Fibroblast of skin of back (primary cell): ENCODE data around the gene MCTP2.
"Not testable (repeated sequence)": the region's sequence is repeated elsewhere in the genome, so short reads cannot be mapped to it uniquely, and the experiment has no call there.

ENCODE experiments used
- DNase-seq: peaks from one replicate; pipeline ENCODE4 v3.0.0-alpha.2; 2013

MCTP2 gene

DNA sequence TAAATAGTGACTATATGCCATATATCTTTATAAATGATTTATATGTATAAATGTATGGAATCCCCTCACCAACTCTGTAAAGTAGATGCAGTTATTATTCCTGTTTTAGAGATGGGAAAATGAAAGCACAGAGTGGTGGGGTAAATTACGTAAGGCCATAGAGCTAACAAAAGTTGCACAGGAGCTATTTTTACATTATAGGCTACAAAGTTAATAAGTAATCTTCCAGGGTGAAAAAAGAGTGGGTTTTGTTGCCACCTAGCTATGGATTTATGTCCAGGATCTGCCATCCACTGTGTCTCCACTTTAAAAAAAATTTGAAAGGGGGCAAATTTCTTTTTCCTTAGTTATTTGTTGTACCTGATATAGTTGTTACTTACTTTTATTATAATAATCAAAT, 235.7 kb downstream of the MCTP2 start:
- no peak for DNase-seq

DNA sequence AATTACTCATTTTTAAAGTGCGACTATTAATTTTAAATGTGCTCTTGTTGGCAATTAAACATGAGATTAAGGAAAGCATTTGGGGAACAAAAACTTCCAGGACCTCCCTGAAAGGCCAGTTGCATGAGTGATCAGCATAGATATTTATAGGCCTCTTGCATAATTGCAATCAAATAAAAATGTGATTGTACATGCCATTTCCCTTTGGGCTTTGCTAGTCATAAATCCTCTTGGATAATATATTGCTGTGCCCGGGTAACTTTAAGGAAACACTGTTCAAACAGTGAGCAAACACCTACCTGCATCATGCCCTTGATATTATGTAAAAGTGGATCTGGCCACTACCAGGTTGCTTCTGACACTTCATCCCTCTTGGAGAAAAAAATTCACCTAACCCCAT, 239.1 kb downstream of the MCTP2 start:
- DNase-seq: no peak

DNA sequence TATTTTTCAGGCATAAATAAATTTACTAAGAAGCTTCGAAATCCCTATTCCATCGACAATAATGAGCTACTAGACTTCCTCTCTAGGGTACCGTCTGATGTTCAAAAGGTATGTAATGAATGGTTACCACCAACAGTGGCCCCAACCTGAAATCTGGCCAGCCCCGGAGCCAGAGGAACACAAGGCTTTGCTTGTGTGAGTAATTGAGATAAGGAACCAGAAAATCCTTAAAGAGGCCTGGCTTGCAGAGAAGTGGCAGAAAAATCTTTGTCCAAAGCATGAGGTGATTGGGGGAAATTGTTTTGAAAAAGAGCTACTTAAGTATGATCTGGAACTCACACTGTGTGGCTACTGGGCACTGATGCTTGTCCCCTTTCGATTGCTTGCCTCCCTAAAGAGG, 245.3 kb downstream of the MCTP2 start:
- DNase-seq: no peak

DNA sequence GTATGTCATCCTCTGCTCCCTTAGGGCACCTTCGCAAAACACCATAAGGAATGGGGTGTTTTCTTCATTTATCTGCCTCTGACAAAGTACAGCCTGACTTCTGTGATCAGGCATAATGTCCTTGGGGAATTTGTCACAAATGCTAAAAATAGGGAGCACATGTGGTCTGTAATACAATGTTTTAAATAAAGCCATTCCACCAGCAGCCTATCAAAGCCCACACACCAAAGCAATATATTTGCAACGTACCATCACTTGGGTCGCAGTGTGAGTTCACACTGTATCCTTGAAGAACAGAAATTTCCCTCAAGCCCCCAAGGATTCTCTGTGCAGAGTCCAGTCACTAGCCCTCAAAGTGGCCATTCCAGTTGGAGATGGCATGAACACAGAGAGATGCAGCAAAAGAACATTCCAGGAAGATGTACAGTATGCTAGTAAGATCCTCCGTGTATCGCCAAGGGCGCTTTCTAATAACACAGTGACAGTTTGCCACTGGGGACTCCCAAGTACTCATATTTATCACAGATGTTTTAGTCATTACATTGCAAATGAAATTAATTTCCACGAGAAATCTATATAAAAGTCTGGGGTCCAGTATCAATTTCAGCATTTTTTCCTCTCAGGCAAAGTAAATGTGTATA, 246.7 kb downstream of the MCTP2 start:
- no peak for DNase-seq

DNA sequence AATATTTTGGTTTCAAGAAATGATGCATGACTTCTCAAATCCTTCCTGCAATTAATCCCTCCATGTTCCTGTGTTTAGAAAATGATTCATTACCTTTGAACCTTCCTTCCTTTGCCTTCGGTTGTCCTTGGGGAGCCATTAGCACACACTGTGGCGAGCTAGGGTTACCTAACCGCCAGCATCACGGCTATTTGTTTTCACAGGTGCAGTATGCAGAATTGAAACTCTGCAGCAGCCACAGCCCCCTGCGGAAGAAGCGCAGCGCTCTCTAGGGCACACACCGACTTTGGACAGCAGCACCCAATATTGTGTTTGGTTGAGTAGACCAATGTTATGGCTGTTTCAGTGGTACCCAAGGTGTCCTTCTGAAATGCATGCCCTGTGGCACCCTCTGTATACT, 247.4 kb downstream of the MCTP2 start:
- DNase-seq: no peak

DNA sequence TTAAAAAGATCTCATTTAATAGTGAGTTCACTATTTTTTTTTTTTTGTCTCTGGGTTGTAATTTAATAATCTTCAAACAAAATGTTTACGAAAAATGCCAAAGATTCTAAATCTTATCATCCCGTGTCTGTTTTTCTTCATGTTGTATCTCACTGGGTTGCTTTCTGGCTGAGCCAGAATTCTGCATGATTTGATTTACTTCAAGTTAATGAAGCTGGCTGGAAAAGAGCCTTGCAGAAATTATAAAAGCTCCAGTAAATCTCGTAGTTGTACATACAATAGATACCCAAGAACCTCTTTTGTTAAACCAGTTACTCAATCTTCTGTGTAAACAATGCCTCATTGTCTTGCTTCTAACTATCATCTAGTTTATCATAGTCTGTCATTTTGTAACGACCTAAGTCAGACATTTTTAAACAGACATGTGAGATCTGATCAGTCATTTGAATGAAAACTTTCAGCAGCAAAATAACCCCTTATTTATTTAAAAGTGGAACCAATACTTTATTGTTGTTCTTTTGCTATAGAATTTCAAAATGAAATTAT, 249.0 kb downstream of the MCTP2 start:
- no peak for DNase-seq

DNA sequence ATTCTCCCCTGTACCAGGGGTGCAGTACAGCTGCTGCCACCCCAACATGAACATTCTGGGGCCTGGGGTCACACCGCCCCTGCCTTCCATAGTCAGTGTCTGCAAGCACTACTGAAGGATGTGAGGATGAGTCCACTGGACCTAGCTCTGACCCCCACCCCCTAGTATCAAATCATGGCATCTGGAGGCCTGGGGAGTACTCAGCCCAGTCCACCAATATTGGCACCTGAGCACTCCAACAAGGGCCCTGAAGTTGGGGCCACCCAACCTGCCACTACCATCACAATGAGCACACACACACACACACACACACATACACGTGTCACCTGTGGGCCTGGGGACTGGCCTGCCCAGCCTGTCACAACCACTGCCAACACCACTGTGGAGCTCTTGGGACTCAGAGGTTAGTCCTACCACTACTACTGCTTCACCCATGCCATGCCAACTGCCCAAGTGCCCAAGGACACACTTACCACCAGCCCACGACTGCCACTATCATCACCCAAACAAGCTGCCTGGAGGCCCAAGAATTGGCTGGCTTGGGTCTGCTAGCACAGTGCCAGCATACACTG, 253.9 kb downstream of the MCTP2 start:
- no peak for DNase-seq

DNA sequence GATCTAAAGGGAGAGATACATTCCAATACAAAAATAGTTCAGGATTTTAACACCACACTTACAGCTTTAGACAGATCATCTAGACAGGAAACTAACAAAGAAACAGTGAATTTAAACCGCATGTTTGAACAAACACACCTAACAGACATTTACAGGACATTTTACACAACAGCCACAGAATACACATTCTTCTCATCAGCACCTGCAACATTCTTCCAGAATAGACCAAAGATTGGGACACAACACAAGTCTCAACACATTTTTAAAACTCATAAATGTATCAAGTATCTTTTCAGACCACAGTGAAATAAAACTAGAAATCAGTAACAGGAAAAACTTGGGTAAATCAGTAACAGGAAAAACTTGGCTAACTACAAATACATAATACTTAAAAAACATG, 256.3 kb downstream of the MCTP2 start:
- no peak for DNase-seq

DNA sequence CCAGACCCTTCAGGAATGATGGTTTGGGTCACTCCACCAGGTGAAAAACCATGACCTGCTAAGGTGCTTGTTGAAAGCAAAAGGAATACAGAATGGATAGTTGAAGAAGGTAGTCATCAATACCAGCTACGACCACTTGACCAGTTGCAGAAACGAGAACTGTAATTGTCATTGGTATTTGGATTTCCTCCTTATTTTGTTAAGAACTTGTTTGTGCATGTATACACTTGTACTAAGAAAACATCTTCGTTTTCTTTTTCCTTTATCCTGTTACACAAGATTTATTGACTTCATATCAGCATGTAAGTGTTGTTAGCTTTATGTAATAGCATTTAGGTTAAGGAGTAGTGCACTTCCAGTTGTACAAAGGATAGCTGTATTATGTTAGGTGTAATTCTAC, 261.8 kb downstream of the MCTP2 start:
- no peak for DNase-seq

DNA sequence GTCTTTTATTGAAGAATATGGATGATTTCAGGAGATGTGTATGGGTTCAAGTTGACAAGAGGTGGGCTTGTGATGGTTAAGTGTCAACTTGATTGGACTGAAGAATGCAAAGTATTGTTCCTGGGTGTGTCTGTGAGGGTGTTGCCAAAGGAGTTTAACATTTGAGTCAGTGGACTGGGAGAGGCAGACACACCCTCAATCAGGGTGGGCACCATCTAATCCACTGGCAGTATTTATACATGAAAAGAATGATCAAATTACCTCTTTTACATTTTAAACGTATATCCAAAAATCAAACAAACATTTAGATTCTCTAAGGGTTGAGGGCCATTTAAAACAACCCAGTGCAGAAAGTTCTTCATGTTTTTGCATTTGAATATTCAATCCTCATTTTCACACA, 262.2 kb downstream of the MCTP2 start:
- not testable (repeated sequence) for DNase-seq

DNA sequence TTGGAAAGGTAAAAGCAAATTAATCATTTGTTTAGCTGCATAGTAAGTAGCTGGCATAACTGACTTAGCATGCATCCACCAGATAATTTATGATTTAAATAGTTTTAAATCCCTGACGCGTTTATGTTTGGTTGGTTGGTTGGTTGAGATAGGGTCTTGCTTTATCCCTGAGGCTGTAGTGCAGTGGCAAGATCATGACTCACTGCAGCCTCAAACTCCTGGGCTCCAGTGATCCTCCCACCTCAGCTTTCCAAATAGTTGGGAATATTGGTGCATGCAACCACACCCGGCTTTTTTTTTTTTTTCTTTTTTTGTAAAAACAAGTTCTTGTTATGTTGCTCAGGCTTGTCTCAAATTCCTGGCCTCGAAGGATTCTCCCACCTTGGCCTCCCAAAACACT, 263.4 kb downstream of the MCTP2 start:
- no peak for DNase-seq

DNA sequence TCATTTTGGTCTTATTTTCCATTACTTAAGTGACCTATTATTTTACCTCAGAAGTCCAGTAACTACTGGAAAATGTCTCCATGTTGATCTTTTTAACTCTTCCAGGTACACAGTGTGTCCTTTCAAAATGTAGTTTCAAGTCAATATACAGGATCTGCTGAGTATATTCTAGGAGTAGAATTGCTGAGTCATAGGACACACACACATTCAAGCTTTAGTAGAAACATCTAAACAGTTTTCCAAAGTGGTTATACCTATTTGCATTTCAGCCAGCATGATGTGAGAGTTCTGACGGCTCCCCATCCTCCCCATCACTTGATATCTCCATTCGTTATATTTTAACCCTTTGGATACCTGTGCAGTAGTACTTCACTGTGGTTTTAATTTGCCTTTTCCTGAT, 271.9 kb downstream of the MCTP2 start:
- no peak for DNase-seq

DNA sequence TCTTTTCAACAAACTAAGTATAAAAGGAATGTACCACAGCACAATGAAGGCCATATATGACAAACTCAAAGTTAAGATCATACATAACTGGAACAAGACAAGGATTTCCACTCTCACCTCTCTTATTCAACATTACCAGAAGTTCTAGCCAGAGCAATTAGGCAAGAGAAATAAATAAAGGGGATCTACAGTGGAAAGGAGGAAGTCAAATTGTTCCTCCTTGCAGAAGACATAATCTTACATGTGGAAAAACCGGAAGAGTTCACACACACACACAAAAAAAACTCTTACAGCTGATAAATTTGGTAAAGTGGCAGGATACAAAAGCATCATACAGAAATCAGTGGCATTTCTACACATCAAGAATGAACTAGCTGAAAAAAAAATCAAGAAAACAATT, 277.9 kb downstream of the MCTP2 start:
- DNase-seq: no peak

DNA sequence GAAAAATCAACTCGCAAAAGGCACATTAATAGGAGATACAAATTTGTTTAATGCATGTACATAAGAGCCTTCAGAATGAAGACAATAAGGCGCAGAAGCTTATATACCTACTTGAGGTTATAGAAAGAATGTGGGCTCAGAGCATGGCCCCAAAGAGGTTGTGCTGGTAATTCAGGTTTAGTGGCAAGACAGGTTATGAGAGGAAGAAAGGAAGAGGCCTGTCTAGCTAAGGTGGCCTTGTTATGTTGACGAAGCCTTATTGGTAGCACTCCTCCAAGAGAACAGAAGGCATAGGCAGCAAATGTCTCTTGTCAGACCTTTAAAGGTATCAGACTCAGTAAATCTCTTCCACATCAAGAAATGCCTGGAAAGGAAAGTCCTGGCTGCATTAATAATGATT, 290.8 kb downstream of the MCTP2 start:
- no peak for DNase-seq

DNA sequence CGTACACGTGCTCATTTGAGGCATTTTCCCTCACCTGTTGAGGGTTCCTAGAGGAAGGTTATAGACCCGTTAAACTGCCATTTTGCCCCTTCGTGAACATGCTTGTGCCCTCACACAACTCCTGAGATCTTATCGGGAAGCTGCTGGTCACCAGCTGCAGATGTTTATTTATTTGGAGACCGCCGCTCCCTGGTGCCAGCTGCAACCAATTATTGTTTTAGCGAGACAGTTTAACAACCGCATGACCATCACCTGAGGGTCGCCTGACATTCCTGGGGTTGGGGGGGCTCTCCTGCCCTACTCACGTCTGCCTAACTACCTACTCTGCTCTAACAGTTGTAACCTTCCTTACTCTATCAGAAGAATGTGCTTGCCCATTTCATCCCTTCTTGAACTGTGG, 292.5 kb downstream of the MCTP2 start:
- no peak for DNase-seq

DNA sequence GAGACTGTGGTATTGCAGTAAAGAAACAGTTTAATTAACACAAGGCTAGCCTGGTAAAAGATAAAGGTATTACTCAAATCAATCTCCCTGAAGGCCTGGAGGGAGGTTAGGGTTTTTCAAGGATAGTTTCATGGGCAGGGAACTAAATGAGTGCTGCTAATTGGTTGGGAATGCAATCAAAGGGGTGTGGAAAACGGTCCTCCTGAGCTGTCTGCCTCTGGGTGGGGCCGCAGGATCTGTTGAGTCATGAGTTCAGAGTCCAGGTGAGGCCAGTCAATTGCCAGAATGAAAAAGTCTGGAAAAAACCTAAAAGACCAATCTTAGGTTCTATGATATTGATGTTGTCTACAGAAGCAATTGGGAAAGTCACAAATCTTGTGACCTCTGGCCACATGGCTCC, 293.2 kb downstream of the MCTP2 start:
- no peak for DNase-seq

DNA sequence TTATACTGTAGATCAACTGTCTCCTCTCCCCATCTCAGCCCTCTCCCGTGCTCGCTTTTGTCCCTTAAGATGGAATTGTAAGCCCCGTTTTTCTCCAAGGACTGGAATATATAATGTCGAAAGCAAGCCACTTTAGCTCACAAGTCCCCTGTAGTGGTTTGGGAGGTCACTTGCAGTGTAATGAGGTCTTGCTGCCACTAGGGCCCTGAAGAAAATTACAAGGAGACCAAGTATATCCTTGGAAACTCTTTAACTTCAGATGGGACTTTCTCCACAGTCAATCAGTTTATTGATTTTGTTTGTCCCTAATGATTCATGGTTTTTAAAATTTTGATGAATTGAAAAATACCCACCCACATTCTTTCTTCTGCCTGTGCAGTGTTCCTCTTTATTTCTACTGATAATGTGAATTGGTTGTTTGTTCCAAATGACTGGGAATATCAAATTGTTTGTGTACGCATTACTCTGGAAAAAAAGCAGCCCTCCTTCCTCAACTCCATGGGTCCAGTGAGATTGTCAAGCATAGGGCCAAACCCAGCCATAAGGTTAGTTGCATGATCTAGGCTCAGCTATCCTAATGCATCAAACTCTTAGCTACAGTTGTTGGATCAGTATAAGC, 294.8 kb downstream of the MCTP2 start:
- no peak for DNase-seq

DNA sequence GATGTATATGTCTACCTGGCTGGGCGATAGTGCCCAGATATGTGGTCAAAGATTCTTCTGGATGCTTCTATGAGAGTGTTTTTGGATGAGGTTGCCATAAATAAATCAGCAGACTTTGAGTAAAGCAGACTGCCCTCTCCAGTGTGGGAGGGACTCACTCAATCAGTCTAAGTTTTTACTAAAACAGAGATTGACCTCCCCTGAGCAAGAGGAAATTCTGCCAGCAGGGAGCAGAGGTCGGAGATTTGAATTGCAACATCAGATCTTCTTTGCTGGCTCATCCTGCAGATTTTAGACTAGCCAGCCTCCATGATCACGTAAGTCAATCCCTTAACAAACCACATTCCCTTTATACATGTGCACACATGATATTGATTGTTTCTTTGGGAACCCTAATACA, 300.9 kb downstream of the MCTP2 start:
- DNase-seq: no peak
